ENCODE data around the gene RASSF6.
A peak's percentile ranks its signal among the peaks of the same experiment; 100 is the strongest.
"Not testable (repeated sequence)": the region's sequence is repeated elsewhere in the genome, so short reads cannot be mapped to it uniquely, and the experiment has no call there.

The RASSF6 gene

GRCh38 chr4:73573794-73574528 lies 46.3 kb downstream of the RASSF6 start:
- peak; percentile 13 for DNase-seq

DNA sequence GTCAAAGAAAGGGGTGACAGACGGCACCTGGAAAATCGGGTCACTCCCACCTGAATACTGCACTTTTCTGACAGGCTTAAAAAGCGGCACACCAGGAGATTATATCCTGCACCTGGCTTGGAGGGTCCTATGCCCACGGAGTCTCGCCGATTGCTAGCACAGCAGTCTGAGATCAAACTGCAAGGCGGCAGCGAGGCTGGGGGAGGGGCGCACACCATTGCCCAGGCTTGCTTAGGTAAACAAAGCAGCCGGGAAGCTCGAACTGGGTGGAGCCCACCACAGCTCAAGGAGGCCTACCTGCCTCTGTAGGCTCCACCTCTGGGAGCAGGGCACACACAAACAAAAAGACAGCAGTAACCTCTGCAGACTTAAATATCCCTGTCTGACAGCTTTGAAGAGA lies 69.4 kb downstream of the RASSF6 start:
- DNase-seq = not testable (repeated sequence)

GRCh38 chr4:73544620-73545019 lies 75.6 kb downstream of the RASSF6 start:
- no peak for DNase-seq

GRCh38 chr4:73541251-73541650 lies 79.0 kb downstream of the RASSF6 start:
- DNase-seq = no peak

DNA sequence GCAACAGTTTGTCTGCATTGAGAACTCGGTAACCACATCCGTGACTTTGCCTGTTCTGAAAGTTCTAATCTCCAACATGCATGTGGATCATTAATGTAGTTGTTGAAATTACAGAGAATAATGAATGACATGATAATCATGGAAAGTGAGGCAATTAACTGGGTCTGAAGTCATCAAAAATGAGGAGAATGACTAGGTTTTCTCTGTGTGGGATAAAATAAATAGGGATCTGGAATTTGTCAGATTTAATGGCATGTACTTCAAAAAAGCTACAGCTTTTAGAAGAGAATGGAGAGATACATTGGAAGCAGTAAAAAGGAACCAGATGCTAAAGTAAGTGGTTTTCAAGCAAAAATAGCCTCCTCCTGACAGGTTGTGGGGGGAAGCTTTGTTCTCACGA lies 79.4 kb downstream of the RASSF6 start:
- no peak for DNase-seq

DNA sequence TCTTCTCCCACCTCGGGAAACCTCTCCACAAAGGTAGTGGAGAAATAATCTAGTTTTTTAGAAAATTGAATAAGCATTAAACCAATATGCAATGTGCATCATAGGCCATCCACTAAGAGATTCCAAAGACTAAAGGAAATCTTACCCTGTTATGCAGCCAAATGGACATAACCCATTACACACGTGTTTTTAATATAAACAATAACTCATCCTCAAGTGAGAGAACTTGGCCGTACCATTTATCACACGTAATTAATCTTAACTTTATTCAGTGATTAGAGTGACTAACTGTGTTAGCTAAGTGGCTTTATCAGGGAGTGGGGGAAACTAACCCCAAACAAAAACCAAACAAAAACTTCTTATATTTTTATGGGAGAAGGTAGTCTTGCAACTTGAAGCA lies 80.8 kb downstream of the RASSF6 start:
- no peak for DNase-seq

GRCh38 chr4:73538162-73538561 lies 82.1 kb downstream of the RASSF6 start:
- DNase-seq = no peak

- no peak for DNase-seq
Measured at GRCh38 chr4:73533515-73534422, 86.5 kb downstream of the RASSF6 start.

DNA sequence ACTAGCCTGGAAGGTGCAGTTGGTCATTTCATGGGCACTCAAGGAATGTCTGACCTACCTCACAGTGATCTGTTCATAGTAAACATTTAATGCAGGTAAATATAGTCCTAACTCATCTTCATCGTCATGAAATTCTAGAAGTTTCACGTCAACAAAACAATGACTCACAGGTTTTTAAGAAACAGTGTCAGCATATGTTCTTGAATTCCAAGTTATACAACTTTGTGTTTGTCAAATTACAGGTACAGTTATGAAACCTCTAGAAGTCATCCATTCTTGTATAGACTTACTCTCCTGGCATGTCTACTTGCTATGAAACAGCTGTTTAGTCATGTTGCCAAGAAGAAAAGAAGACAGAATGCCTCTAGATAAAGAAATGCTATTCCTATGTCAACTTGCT lies 92.1 kb downstream of the RASSF6 start:
- DNase-seq = no peak

DNA sequence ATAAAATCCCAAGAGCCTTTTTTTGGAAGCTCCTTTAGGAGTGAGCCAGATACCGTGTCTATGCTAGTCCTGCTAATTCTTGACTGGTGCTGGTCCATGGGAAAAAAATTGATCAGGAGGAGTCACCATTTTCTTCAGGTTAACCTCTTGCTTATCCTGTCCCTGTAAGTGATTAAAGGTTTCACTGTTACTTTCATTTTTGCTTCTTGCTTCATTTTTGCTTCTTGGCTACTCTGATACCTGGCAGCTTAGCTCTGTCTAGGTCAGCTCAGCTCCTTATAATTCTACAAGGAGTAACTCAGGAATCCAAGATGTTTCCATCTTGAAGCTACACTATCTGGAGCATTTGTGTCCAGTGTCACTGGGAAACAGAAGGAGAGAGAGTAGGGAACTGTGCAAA lies 93.0 kb downstream of the RASSF6 start:
- DNase-seq = no peak

DNA sequence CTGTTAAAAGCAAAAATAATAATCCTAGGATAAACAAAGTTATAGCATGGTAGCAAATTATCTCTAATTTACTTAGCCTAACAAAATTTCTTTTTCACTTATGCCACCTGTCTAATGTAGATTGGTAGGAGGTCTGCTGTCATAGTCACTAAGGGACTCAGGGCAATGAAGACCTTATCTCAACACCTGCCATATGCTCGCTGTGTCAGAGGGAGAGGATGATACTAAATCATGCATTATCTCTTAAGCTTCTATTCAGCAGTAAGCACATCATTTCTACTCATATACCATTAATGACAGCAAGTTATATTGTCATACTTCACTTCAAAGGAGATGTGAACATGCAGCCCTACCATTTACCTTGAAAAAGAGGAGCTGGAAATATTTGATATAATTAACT lies 94.6 kb downstream of the RASSF6 start:
- DNase-seq = no peak

DNA sequence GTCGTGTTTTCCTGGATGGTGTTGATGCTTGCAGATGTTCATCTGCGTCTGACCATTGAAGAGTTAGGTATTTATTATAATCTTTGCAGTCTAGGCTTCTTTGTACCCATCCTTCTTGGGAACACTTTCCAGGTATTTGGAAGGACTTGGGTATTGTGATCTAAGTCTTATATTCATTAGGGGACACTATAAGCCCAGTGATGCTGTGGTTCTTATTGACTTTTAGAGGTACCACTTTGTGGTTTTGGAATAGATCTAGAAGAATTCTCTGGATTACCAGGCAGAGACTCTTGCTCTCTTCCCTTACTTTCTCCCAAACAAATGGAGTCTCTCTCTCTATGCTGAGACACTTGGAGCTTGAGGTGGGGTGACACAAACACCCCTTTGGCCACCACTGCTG lies 97.1 kb downstream of the RASSF6 start:
- no peak for DNase-seq

Data from CD4-positive, alpha-beta T cell treated with Interleukin-17A for 1 hour (primary cell).